ENCODE measurements around the gene S100A6.

The S100A6 gene

GRCh38 chr1:153572569-153573015, 36.8 kb upstream of the S100A6 start:
- Histone ChIP-seq H3K4me3 (ENCODE audit: low read length) (peak overlapping the region; percentile 24), H3K4me2 (ENCODE audit: low read length) (peak overlapping the region; percentile 73), H3K9ac (ENCODE audit: low read depth, low read length) (peak overlapping the region; percentile 53), H3K9me3 (replicated peaks; ENCODE audit: low read length) (no peaks in the 10 kb centered on the region), H3K36me3 (ENCODE audit: insufficient read depth, low read length) (no peaks in the 10 kb centered on the region), H3K4me1 (ENCODE audit: control insufficient read depth, insufficient read depth, low read length) (peaks cover 34% of the 10 kb centered on the region), H3K27me3 (ENCODE audit: control insufficient read depth, insufficient read depth, low read length) (no peaks in the 10 kb centered on the region)

DNA sequence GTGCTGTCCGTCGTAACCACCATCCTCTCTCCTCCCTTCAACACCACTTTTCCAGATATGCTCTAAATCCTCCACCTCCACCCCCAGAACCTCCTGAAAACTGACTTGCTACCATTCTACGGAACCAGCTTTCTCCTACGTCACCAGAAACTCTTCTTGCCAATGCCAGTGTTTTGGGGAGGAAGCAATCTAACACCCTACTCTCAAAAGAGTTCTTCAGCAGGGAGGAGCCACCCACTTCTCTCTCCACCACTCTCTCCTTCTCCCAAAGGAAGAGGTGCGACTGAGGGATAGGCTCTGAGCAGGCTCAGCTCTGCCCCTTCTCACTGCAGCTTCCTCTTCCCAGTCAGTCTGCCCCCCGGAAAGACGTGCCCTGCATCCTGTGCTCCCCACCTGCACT, 35.9 kb upstream of the S100A6 start:
- H3K36me3 ChIP-seq (ENCODE audit: insufficient read depth, low read length), result no peaks in the 10 kb centered on the region
- no peak overlapping the region for H3K4me3 ChIP-seq (ENCODE audit: low read length)
- H3K9me3 ChIP-seq (replicated peaks; ENCODE audit: low read length), result no peaks in the 10 kb centered on the region
- H3K4me2 ChIP-seq (ENCODE audit: low read length), result peak overlapping the region; percentile 73
- H3K27me3 ChIP-seq (ENCODE audit: control insufficient read depth, insufficient read depth, low read length), result no peaks in the 10 kb centered on the region
- H3K4me1 ChIP-seq (ENCODE audit: control insufficient read depth, insufficient read depth, low read length), result peaks cover 42% of the 10 kb centered on the region
- H3K9ac ChIP-seq (ENCODE audit: low read depth, low read length), result peak overlapping the region; percentile 53

GRCh38 chr1:153570874-153571273, 35.1 kb upstream of the S100A6 start:
- H3K9ac ChIP-seq (ENCODE audit: low read depth, low read length), result no peak overlapping the region
- no peak overlapping the region for H3K4me3 ChIP-seq (ENCODE audit: low read length)
- no peaks in the 10 kb centered on the region for H3K27me3 ChIP-seq (ENCODE audit: control insufficient read depth, insufficient read depth, low read length)
- H3K4me2 ChIP-seq (ENCODE audit: low read length), result no peak overlapping the region
- no peaks in the 10 kb centered on the region for H3K36me3 ChIP-seq (ENCODE audit: insufficient read depth, low read length)
- no peaks in the 10 kb centered on the region for H3K9me3 ChIP-seq (replicated peaks; ENCODE audit: low read length)
- H3K4me1 ChIP-seq (ENCODE audit: control insufficient read depth, insufficient read depth, low read length), result peaks cover 49% of the 10 kb centered on the region

- Histone ChIP-seq H3K4me2 (ENCODE audit: low read length) (no peak overlapping the region), H3K4me3 (ENCODE audit: low read length) (no peak overlapping the region), H3K9ac (ENCODE audit: low read depth, low read length) (no peak overlapping the region), H3K9me3 (replicated peaks; ENCODE audit: low read length) (no peaks in the 10 kb centered on the region), H3K27me3 (ENCODE audit: control insufficient read depth, insufficient read depth, low read length) (no peaks in the 10 kb centered on the region), H3K4me1 (ENCODE audit: control insufficient read depth, insufficient read depth, low read length) (peaks cover 61% of the 10 kb centered on the region), H3K36me3 (ENCODE audit: insufficient read depth, low read length) (no peaks in the 10 kb centered on the region)
Observed at GRCh38 chr1:153569465-153569864, 33.7 kb upstream of the S100A6 start.

DNA sequence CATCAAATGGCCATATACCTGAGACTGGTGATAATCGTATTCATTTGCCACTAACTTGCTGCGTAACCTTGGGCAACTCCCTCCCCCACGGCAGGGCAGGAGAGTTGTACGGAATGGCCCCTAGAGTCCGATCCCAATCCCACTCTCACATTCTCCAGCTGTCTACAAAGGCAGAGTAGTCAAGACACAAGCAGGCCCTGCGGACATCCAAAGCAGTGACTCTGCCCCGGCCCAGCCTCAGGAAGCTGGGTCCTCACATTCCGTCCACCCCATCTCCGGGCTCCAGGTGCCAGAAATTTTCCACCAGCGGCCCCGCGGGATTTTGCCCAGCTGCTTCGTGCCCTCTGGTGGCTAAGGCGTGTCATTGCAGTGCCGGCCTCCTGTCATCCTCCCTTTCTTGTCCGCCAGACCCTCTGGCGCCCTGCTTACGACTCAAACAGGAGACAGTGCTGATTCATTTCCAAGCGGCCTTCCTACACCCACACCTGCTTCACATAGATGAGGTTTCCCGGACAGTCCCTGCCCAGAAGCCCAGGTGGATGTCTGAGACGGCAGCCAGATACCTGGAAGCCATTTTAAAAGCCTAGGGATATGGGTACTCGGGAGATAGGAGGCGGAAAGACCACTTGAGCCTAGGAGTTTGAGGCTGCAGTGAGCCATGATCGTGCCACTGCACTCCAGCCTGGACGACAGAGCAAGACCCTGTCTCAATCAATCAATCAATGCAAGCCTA, 32.7 kb upstream of the S100A6 start:
- peaks cover 70% of the 10 kb centered on the region for H3K4me1 ChIP-seq (ENCODE audit: control insufficient read depth, insufficient read depth, low read length)
- H3K36me3 ChIP-seq (ENCODE audit: insufficient read depth, low read length), result no peaks in the 10 kb centered on the region
- no peaks in the 10 kb centered on the region for H3K27me3 ChIP-seq (ENCODE audit: control insufficient read depth, insufficient read depth, low read length)
- peak overlapping the region; percentile 78 for H3K4me2 ChIP-seq (ENCODE audit: low read length)
- peak overlapping the region; percentile 93 for H3K9ac ChIP-seq (ENCODE audit: low read depth, low read length)
- H3K9me3 ChIP-seq (replicated peaks; ENCODE audit: low read length), result no peaks in the 10 kb centered on the region
- peak overlapping the region; percentile 52 for H3K4me3 ChIP-seq (ENCODE audit: low read length)

GRCh38 chr1:153567621-153568366, 32.0 kb upstream of the S100A6 start:
- Histone ChIP-seq H3K4me1 (ENCODE audit: control insufficient read depth, insufficient read depth, low read length) (peaks cover 64% of the 10 kb centered on the region), H3K27me3 (ENCODE audit: control insufficient read depth, insufficient read depth, low read length) (no peaks in the 10 kb centered on the region), H3K4me3 (ENCODE audit: low read length) (peak overlapping the region; percentile 52), H3K9ac (ENCODE audit: low read depth, low read length) (peak overlapping the region; percentile 93), H3K9me3 (replicated peaks; ENCODE audit: low read length) (no peaks in the 10 kb centered on the region), H3K4me2 (ENCODE audit: low read length) (peak overlapping the region; percentile 78), H3K36me3 (ENCODE audit: insufficient read depth, low read length) (no peaks in the 10 kb centered on the region)

GRCh38 chr1:153566414-153567371, 30.9 kb upstream of the S100A6 start:
- Histone ChIP-seq H3K4me2 (ENCODE audit: low read length) (peak overlapping the region; percentile 80), H3K4me3 (ENCODE audit: low read length) (peak overlapping the region; percentile 59), H3K4me1 (ENCODE audit: control insufficient read depth, insufficient read depth, low read length) (peaks cover 57% of the 10 kb centered on the region), H3K27me3 (ENCODE audit: control insufficient read depth, insufficient read depth, low read length) (no peaks in the 10 kb centered on the region), H3K36me3 (ENCODE audit: insufficient read depth, low read length) (no peaks in the 10 kb centered on the region), H3K9me3 (replicated peaks; ENCODE audit: low read length) (no peaks in the 10 kb centered on the region), H3K9ac (ENCODE audit: low read depth, low read length) (peak overlapping the region; percentile 93)

- Histone ChIP-seq H3K4me1 (ENCODE audit: control insufficient read depth, insufficient read depth, low read length) (peaks cover 54% of the 10 kb centered on the region), H3K4me2 (ENCODE audit: low read length) (peak within 1 kb of the TSS; percentile 80), H3K9me3 (replicated peaks; ENCODE audit: low read length) (no peaks in the 10 kb centered on the region), H3K4me3 (ENCODE audit: low read length) (peak within 1 kb of the TSS; percentile 59), H3K9ac (ENCODE audit: low read depth, low read length) (peak within 1 kb of the TSS; percentile 93), H3K36me3 (ENCODE audit: insufficient read depth, low read length) (no peaks in the 10 kb centered on the region), H3K27me3 (ENCODE audit: control insufficient read depth, insufficient read depth, low read length) (no peaks in the 10 kb centered on the region)
Observed at GRCh38 chr1:153565529-153566374, 30.0 kb upstream of the S100A6 start, which contains the start of gene S100A2. TSS of gene S100A2 (minus strand) at chr1:153565844. CDS start at chr1:153563877, 1,967 bp downstream.

DNA sequence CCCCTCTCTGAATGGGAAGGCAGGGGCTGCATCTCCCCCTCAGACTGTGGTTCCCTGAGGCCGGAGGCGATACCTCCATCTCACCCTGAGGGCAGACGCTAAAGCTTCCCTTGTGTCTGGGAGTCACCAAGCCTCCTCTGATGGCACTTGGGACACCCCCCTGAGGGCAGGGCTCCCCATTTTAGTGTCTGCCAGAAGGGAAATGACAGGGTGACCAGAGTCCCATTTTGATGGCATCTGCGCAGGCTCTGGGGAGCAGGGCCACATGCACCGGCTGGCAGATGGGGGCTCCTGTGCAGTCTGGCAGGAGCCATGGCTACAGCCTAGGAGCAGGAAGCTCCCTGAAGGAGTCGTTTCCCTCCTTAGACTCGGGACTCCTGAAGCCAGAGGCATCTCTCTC, 28.2 kb upstream of the S100A6 start:
- Histone ChIP-seq H3K4me1 (ENCODE audit: control insufficient read depth, insufficient read depth, low read length) (peaks cover 52% of the 10 kb centered on the region), H3K4me3 (ENCODE audit: low read length) (no peak overlapping the region), H3K9me3 (replicated peaks; ENCODE audit: low read length) (no peaks in the 10 kb centered on the region), H3K27me3 (ENCODE audit: control insufficient read depth, insufficient read depth, low read length) (no peaks in the 10 kb centered on the region), H3K9ac (ENCODE audit: low read depth, low read length) (peak overlapping the region; percentile 13), H3K4me2 (ENCODE audit: low read length) (no peak overlapping the region), H3K36me3 (ENCODE audit: insufficient read depth, low read length) (no peaks in the 10 kb centered on the region)

DNA sequence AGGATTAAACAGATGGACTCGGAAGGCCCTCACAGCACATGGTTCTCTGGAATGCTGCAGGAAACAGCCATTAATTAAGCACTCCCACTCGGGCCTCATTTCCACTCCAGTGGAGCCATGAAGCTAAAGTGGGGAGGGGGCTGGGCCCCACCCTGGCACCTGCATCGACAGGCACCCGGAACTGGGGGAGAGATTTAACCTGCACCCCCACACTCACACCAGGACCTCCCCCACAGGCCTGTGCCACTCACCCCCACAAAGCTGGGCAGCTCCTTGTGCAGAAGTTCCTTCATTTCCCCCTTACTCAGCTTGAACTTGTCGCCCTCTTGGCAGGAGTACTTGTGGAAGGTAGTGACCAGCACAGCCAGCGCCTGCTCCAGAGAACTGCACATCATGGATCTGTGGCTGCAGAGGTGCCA, 27.7 kb upstream of the S100A6 start:
- Histone ChIP-seq H3K9ac (ENCODE audit: low read depth, low read length) (no peak overlapping the region), H3K4me1 (ENCODE audit: control insufficient read depth, insufficient read depth, low read length) (peaks cover 48% of the 10 kb centered on the region)

More for the DNA sequence above, 27.7 kb upstream of the S100A6 start:
- H3K4me2 ChIP-seq (ENCODE audit: low read length), result no peak overlapping the region
- no peak overlapping the region for H3K4me3 ChIP-seq (ENCODE audit: low read length)
- H3K36me3 ChIP-seq (ENCODE audit: insufficient read depth, low read length), result no peaks in the 10 kb centered on the region
- no peaks in the 10 kb centered on the region for H3K9me3 ChIP-seq (replicated peaks; ENCODE audit: low read length)
- no peaks in the 10 kb centered on the region for H3K27me3 ChIP-seq (ENCODE audit: control insufficient read depth, insufficient read depth, low read length)
